GM13976 (cell line): ENCODE results near the gene ZNF496.

ENCODE experiments used
- DNase-seq: peaks from one replicate; pipeline ENCODE4 v3.0.0; 2012; ENCODE audit warnings: low spot score
- CTCF ChIP-seq: IDR thresholded peaks from 2 replicates; pipeline ENCODE4 v1.5.1; 2012; ENCODE audit warnings: borderline replicate concordance, mild to moderate bottlenecking; ENCODE audit not compliant: insufficient read depth; ENCODE audit errors: extremely low read depth, missing control alignments, control extremely low read depth
- in situ Hi-C: fragments of 300-500 bp; cut with MboI; formaldehyde crosslinking; loops from one replicate; pipeline ENCODE4 v1.12.0; 2022; ENCODE audit warnings: low sequenced_read_pairs, mixed read lengths, inconsistent platforms; ENCODE audit not compliant: unreplicated experiment

ZNF496 gene

GRCh38 chr1:247328311-247328710 is 3.4 kb downstream of the ZNF496 start:
- in situ Hi-C loops = no loop called here
- no peak for TF ChIP-seq CTCF
- DNase-seq = no peak

GRCh38 chr1:247326411-247327130 is 5.1 kb downstream of the ZNF496 start:
- DNase-seq = no peak
- no peak for TF ChIP-seq CTCF
- in situ Hi-C loops = no loop called here

GRCh38 chr1:247324923-247325322 is 6.7 kb downstream of the ZNF496 start:
- no peak for TF ChIP-seq CTCF
- DNase-seq = no peak
- in situ Hi-C loops = no loop called here

GRCh38 chr1:247324204-247324787 is 7.4 kb downstream of the ZNF496 start:
- no peak for DNase-seq
- TF ChIP-seq CTCF = no peak
- in situ Hi-C loops = no loop called here

- no peak for TF ChIP-seq CTCF
- in situ Hi-C loops = no loop called here
- no peak for DNase-seq
Observed at GRCh38 chr1:247322849-247323586, 8.6 kb downstream of the ZNF496 start.

- DNase-seq = no peak
- no peak for TF ChIP-seq CTCF
- in situ Hi-C loops = no loop called here
Observed at GRCh38 chr1:247322442-247322841, 9.2 kb downstream of the ZNF496 start.
